AG09309 (cell line): ENCODE measurements around the gene GSTK1.

ENCODE experiments used
- DNase-seq: peaks from one replicate; pipeline ENCODE4 v3.0.0-alpha.2; 2010; ENCODE audit warnings: low read depth
- H3K4me3 ChIP-seq: 2 replicates; pipeline ENCODE4 v1.5.1; 2011; ENCODE audit warnings: mild to moderate bottlenecking, low read depth, low read length, moderate library complexity; ENCODE audit not compliant: control insufficient read depth
- CTCF ChIP-seq: IDR thresholded peaks from 2 replicates; pipeline ENCODE4 v1.5.1; 2011; ENCODE audit warnings: mild to moderate bottlenecking, low read depth, low read length, inconsistent platforms; ENCODE audit not compliant: insufficient read depth, control insufficient read depth; ENCODE audit errors: missing control alignments

GSTK1 gene

GRCh38 chr7:143229054-143229790 lies 34.0 kb upstream of the GSTK1 start:
- DNase-seq = no peak
- H3K4me3 ChIP-seq = no peak overlapping the region
- TF ChIP-seq CTCF = no peak

GRCh38 chr7:143230602-143231457 lies 32.4 kb upstream of the GSTK1 start:
- TF ChIP-seq CTCF = no peak
- no peak overlapping the region for H3K4me3 ChIP-seq
- no peak for DNase-seq

GRCh38 chr7:143233816-143234532 lies 29.3 kb upstream of the GSTK1 start:
- DNase-seq = no peak
- H3K4me3 ChIP-seq = no peak overlapping the region
- no peak for TF ChIP-seq CTCF

GRCh38 chr7:143234533-143234875 lies 28.7 kb upstream of the GSTK1 start:
- no peak for DNase-seq
- no peak for TF ChIP-seq CTCF
- H3K4me3 ChIP-seq = no peak overlapping the region

- no peak for TF ChIP-seq CTCF
- DNase-seq = no peak
- no peak overlapping the region for H3K4me3 ChIP-seq
These were observed 27.7 kb upstream of the GSTK1 start for GRCh38 chr7:143235561-143235960.

GRCh38 chr7:143236408-143236990 lies 26.7 kb upstream of the GSTK1 start:
- H3K4me3 ChIP-seq = no peak overlapping the region
- TF ChIP-seq CTCF = no peak
- DNase-seq = no peak
